Stimulated activated CD4-positive, alpha-beta T cell treated with anti-CD3 and anti-CD28 coated beads, Interleukin-1b, Interleukin-23, amount 100 ng/mL, for 24 hours (primary cell): ENCODE results near the gene TMEM140.
"Not testable (repeated sequence)": the region's sequence is repeated elsewhere in the genome, so short reads cannot be mapped to it uniquely, and the experiment has no call there.

Experiments used
- DNase-seq, 4 experiments: peaks; one replicate each; pipeline ENCODE4 v3.0.0-alpha.2; 2020; ENCODE audit warnings: low read depth in 4 of 4, low spot score in 1 of 4

The TMEM140 gene

GRCh38 chr7:135147899-135148721, at the start of gene TMEM140:
Gene TMEM140 (plus strand): TSS chr7:135148072. CDS start chr7:135164442, 16,370 bp downstream.
- DNase-seq, result peak in 1 of 4 experiments; percentile 35

DNA sequence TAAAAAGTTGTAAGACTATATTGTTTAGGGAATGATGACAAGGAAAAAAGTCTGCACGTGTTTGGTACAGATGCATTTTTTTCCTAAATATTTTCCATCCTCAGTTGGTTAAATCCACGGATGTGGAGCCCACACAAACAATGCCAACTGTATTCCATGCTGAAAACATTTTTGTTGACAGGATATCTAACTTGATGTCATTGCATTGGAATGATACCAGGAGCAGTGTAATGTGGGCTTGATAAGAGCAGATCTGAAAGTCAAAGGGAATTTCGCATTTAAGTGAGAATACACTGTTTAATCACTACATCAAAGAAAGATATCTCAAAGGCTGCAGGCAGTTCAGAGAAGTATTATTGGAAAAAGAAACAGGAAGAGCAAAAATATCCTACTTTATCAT, 49.5 kb upstream of the TMEM140 start:
- no peak for DNase-seq

DNA sequence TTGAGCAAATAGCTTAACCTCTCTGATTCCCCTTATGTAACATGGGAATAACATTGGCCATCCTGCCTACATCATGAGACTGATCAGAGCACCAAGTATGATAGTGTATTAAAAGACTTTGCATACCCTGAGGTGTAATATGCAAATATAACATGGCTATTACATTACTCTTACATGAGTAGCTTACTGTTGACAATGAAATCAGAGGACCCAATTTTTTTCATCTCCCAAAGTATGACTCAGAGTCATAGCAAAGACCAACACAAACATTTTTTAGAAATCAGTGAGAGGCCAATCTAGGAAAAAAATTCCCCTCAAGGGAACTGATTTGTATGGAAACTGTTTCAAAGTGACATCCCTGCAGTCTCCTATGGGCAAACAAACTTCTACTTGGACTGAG, 47.0 kb upstream of the TMEM140 start:
- no peak for DNase-seq

DNA sequence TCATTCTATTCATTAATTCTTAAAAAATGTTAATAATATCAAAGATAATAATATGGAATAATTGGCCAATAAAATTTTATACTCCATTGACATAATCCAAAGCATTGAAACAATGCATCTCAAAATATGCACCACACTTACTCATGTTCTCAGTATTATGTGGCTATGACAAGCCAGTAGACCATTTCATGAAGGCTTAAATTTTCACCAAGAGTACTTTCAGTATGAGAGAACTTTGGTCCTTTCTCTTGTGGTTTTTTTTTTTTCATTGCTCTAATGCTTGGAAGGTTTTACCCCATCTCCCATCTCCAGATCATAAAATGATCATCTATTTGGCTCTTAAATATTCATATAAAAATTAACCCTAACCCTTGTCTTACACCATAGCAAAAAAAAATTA, 45.5 kb upstream of the TMEM140 start:
- DNase-seq, result no peak

DNA sequence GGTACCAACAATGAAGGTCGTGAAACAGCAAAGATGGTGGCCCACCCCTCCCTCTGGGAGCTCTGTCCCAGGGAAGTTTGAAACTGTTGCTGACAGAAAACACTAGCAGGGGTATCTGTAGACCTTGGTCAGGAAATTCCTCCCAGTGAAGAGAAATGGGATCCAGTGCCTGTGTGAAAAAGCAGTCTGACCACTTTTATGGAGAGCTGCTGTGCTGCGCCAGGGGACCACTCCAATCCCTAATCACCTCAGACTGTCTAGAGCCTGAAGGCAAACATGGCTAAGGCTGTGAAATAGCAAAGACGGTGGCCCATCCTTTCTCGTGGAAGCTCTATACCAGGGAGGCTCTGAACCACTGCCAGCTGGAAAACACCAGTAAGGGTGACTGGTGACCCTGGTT, 38.3 kb upstream of the TMEM140 start:
- no peak for DNase-seq

DNA sequence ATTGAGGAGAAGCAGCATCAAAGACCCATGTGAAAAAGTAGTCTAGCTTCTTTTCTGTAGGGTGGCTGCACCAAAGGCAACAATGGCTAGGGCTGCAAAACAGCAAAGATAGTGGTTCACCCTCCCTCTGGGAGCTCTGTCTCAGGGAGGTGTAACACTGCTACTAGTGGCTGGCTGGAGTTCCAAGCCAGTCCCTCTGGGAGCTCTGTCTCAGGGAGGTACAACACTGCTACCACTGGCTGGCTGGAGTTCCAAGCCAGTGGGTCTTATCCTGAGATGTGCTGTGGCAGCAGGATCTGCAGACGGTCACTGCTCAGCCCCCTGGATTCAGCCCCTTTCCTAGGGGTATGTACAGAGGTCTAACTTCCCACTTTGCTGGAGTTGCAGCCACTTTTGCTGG, 37.9 kb upstream of the TMEM140 start:
- DNase-seq, result no peak

GRCh38 chr7:135111379-135111778, 36.5 kb upstream of the TMEM140 start:
- no peak for DNase-seq

GRCh38 chr7:135114622-135115021, 33.2 kb upstream of the TMEM140 start:
- no peak for DNase-seq

DNA sequence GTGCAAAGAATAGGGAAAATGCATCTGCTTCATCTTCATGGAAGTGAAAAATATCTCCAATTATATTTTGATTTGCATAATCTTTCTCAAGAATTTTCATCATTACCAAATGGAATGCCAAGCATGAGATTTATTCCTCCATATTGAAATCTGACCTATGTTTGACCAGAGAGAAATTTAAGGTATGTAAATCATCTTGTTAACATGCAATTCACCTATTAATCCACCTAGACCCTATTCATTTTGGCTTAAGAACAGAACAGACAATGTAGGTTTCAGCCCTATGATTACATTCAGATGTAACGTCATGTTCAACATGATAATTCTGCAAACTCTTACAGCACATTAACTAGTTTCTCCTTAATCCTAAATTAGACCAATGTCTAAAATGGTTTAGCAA, 30.8 kb upstream of the TMEM140 start:
- no peak for DNase-seq

DNA sequence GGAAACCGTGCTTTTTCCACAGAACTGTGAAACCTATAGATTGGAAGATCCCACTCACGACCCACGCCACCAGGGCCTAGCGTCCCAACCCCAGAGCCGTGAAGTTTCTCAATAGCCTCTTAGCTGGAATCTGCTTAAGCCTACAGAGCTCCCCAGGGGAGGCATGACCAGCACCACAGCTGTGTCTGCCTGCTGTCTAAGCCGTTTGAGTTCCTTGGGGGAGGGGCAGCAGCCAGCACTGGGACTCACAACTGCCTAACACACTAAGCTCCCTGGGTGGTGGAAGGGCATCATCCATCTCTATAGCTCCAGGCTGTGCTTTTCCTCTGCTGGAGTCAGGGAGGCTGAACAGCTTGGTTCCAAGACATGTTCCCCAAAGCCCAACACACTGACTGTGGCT, 26.0 kb upstream of the TMEM140 start:
- no peak for DNase-seq

DNA sequence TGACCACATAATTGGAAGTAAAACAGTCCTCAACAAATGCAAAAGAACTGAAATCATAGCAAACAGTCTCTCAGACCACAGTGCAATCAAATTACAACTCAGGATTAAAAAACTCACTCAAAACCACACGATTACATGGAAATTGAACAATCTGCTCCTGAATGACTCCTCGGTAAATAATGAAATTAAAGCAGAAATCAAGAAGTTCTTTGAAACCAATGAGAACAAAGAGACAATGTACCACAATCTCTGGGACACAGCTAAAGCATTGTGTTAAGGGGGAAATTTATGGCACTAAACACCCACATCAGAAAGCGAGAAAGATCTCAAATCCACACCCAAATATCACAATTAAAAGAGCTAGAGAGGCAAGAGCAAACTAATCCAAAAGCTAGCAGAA, 23.2 kb upstream of the TMEM140 start:
- DNase-seq, result not testable (repeated sequence)

DNA sequence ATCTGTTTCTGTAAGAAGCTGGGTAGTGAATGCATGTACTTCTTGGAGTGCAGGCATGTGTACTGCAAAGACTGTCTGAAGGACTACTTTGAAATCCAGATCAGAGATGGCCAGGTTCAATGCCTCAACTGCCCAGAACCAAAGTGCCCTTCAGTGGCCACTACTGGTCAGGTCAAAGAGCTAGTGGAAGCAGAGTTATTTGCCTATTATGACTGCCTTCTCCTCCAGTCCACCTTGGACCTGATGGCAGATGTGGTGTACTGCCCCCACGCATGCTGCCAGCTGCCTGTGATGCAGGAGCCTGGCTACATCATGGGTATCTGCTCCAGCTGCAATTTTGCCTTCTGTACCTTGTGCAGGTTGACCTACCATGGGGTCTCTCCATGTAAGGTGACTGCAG, 18.9 kb upstream of the TMEM140 start:
- DNase-seq, result no peak

- no peak for DNase-seq
These were observed 18.3 kb upstream of the TMEM140 start for GRCh38 chr7:135129579-135129978.

DNA sequence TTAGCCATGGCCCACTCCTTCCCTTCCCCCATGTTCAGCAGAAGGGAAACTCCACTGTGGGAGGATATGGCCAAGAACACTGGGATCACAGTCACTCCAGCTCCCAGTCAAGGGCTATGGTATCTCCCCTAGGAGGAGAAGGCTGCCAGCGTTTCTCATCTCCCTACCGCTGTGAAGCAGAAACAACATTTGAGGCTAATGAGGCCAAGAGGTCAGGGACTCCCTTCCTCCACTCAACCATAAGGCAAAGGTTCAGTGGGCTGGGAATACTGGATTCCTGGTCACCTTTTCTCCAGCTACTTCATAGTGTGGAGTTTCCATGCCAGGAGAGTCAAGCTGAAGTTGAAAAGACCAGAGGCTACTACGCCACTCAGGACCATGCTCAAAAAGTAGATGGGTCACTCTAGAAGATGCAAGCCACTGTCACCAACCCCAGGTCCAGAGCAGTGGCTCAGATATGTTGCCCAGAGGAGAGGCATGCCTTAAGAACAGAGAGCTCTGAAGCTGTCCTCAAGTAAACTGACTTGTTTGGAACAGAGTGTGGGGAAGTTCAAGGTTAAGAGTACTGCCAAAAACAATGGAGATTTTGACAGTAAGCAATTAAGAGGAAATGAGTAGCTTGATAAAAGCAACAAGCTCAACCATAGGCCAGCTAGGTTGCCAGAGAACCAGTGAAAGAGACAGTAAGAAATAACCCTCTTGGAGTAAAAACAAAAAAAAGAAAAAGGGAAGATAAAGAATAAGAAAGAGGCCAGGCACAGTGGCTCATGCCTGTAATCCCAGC, 3.8 kb upstream of the TMEM140 start:
- no peak for DNase-seq

DNA sequence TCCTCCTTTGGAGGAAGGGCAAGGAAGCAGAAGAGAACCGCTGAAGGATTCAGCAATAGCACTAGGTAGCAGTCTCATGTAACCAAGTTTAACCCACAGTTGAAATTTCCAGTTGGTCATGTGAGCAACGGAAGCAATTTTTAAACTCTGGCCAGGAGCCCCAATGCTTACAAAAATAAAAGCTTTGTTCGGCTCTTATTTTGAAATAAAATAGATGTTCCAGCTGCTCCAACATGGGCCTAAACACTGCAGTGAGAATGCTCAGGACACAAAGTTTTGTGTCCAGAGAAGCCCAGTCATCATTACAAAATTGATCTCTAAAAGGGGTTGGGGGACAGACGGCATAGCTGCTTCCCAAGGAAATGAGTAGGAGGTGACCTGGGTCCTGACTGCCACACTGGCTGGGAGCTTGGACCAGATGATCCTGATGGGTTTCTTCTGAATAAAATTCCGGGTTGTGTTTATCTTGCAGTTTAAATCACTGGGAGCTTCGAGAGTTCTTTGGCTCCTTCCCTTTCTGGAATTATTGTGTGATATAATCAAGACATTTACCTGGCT, 452 bp upstream of the TMEM140 start:
- no peak for DNase-seq

DNA sequence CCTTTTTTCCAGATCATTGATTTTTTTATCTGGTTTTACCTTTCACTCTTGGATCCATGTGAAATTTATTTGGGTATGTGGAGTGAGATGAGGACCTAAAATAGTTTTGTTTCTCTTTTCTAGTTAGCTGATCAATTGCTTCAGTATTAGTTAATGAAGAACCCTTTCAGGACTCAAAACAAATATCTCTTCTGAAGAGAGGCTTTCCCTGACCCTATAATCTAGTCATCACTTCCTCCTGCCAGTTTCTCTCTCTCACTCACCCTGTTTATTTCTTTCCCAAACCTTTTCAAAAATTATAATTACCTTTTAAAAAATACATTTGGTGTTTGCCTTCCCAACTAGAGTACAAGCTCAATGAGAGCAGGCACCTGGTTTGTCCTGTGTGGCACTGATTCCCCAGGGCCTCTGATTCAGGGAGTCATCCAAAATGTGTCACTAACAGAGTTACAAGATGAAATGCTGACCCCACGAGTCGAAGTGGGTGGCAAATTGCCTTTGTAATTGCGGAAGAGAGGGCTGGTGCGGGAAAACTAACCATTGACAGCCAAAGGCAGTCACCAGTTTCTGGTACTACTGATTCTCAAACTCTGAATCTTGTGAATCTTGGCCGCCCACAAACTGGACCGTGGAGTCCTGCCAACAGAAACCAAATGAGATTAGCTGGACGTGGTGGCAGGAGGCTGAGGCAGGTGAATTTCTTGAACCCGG, 2.4 kb downstream of the TMEM140 start:
- DNase-seq, result no peak

- no peak for DNase-seq
These were observed 3.3 kb downstream of the TMEM140 start for GRCh38 chr7:135151132-135151531.

- DNase-seq, result no peak
These were observed 3.7 kb downstream of the TMEM140 start for GRCh38 chr7:135151533-135151932.

DNA sequence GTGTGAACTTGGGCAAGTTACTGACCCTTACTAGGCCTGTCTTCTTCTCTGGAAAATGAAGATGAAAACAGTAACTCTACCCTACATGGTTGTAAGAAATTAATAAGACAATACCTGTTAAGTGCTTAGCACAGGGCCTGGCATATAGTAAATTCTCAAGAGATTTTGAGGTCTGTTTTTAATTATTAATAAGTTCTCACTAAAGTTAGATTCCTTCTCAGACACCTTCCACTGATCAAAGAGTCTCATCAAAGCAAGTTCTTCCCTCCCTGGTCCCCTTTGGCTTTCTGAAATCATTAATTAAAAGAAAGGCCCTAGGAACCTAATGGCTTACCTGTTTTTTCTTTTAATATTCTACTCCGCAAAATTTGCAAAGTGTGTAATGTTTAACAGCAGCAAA, 4.6 kb downstream of the TMEM140 start:
- DNase-seq, result no peak

DNA sequence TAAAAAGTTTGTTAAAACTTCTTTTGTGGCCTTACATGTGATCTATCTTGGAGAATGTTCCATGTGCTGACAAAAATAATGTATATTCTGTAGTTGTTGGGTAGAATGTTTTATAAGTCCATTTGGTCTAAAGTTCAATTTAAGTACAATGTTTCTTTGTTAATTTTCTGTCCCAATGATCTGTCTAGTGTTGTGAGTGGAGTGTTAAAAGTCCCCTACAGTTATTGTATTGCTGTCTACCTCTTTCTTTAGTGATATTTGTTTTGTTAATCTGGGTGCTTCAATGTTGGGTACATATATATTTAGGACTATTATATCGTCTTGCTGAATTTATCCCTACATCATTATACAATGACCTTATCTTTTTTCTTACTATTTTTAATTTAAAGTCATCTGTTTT, 6.9 kb downstream of the TMEM140 start:
- no peak for DNase-seq

DNA sequence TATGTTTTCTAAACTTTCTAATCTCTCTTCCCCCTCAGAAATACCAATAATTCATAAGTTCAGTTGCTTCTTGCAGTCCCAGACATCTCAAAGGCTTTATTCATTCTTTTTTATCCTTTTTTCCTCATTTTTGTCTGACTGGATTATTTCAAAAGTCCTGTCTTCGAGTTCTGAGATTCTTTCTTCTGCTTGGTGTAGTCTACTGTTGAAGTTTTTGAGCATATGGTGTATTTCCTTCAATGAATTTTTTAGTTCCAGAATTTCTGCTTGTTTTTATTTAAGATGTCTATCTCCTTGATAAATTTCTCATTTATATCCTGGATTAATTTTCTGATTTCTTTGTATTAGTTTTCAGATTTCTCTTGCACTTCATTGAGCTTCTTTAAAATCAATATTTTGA, 8.4 kb downstream of the TMEM140 start:
- no peak for DNase-seq
